Tibial artery (tissue), 4 donors: ENCODE measurements around the gene DOP1B.

ENCODE experiments used
- DNase-seq, 2 donors: peaks; one replicate each; pipeline ENCODE4 v3.0.0-alpha.2; 2019
- H3K27ac ChIP-seq, 2 donors: fragments of 200-600 bp; sonication (generic) in 1 of 2; 1 replicate in 1 of 2; 2 replicates in 1 of 2; pipeline ENCODE4 v1.5.1; 2018 to 2019; ENCODE audit warnings: mild to moderate bottlenecking in 1 of 2
- H3K27me3 ChIP-seq, 2 donors: fragments of 200-600 bp; sonication (generic) in 1 of 2; one replicate each; pipeline versions ENCODE4 v1.5.1 to v1.6.0; 2016 to 2019
- H3K36me3 ChIP-seq, 3 donors: fragments of 200-600 bp; sonication (generic) in 2 of 3; one replicate each; pipeline ENCODE4 v1.5.1; 2016 to 2019; ENCODE audit warnings: mild to moderate bottlenecking in 2 of 3
- H3K4me1 ChIP-seq, 4 donors: fragments of 200-600 bp; sonication (generic) in 2 of 4; 1 replicate in 3 of 4; 2 replicates in 1 of 4; pipeline ENCODE4 v1.5.1; 2016 to 2019
- H3K4me3 ChIP-seq, 2 donors: fragments of 200-600 bp; sonication (generic) in 1 of 2; 1 replicate in 1 of 2; 2 replicates in 1 of 2; pipeline ENCODE4 v1.5.1; 2018 to 2019; ENCODE audit warnings: mild to moderate bottlenecking in 2 of 2
- H3K9me3 ChIP-seq, 3 donors: fragments of 200-600 bp; sonication (generic) in 1 of 3; one replicate each; pipeline ENCODE4 v1.5.1; 2016 to 2019
- CTCF ChIP-seq, 2 experiments: fragments of 200-600 bp in 1 of 2; fragments of 450-650 bp in 1 of 2; IDR thresholded peaks; one replicate each; pipeline ENCODE4 v1.5.1; 2017 to 2019; ENCODE audit warnings: antibody characterized with exemption in 2 of 2, mild to moderate bottlenecking in 1 of 2, moderate library complexity in 1 of 2
- intact Hi-C: fragments of 100-400 bp; cut with DNase I; formaldehyde crosslinking; loops from one replicate; pipeline ENCODE4 v1.15.0; 2023; ENCODE audit warnings: low total_unique reads

DOP1B gene

GRCh38 chr21:36171336-36171735, 14.7 kb downstream of the DOP1B start:
- DNase-seq: no peak
- Histone ChIP-seq H3K27ac (no peak overlapping the region), H3K4me1 (no peaks in the 10 kb centered on the region), H3K9me3 (no peaks in the 10 kb centered on the region), H3K27me3 (no peaks in the 10 kb centered on the region), H3K4me3 (no peak overlapping the region), H3K36me3 (peaks cover 0 to 36% (median 21%) of the 10 kb centered on the region in 3 donors)
- no peak for TF ChIP-seq CTCF (IDR thresholded peaks at IDR 0.05)
- intact Hi-C loops: no loop called here

- Histone ChIP-seq H3K4me1 (no peaks in the 10 kb centered on the region), H3K27ac (no peak overlapping the region), H3K9me3 (no peaks in the 10 kb centered on the region), H3K27me3 (no peaks in the 10 kb centered on the region), H3K36me3 (peaks cover 0 to 31% (median 16%) of the 10 kb centered on the region in 3 donors), H3K4me3 (no peak overlapping the region)
- no peak for DNase-seq
- no peak for TF ChIP-seq CTCF (IDR thresholded peaks at IDR 0.05)
- intact Hi-C loops: no loop called here
Observed at GRCh38 chr21:36171741-36172331, 15.2 kb downstream of the DOP1B start.

- no peak for DNase-seq
- no peaks in the 10 kb centered on the region for H3K9me3 ChIP-seq
- peaks cover 0 to 5% (median 4%) of the 10 kb centered on the region in 3 donors for H3K36me3 ChIP-seq
- no peak overlapping the region for H3K4me3 ChIP-seq
- H3K27me3 ChIP-seq: no peaks in the 10 kb centered on the region
- no peaks in the 10 kb centered on the region for H3K4me1 ChIP-seq
- H3K27ac ChIP-seq: no peak overlapping the region
- intact Hi-C loops: no loop called here
- no peak for TF ChIP-seq CTCF (IDR thresholded peaks at IDR 0.05)
Observed at GRCh38 chr21:36174780-36175179, 18.2 kb downstream of the DOP1B start.

GRCh38 chr21:36175771-36176565, 19.3 kb downstream of the DOP1B start:
- no peak for DNase-seq
- no peak for TF ChIP-seq CTCF (IDR thresholded peaks at IDR 0.05)
- Histone ChIP-seq H3K27ac (no peak overlapping the region), H3K9me3 (no peaks in the 10 kb centered on the region), H3K4me3 (no peak overlapping the region), H3K36me3 (no peaks in the 10 kb centered on the region), H3K27me3 (no peaks in the 10 kb centered on the region), H3K4me1 (no peaks in the 10 kb centered on the region)
- intact Hi-C loops: no loop called here

- Histone ChIP-seq H3K4me1 (no peaks in the 10 kb centered on the region), H3K9me3 (no peaks in the 10 kb centered on the region), H3K36me3 (no peaks in the 10 kb centered on the region), H3K27ac (no peak overlapping the region), H3K4me3 (no peak overlapping the region), H3K27me3 (no peaks in the 10 kb centered on the region)
- intact Hi-C loops: no loop called here
- no peak for DNase-seq
- no peak for TF ChIP-seq CTCF (IDR thresholded peaks at IDR 0.05)
Observed at GRCh38 chr21:36178349-36178748, 21.7 kb downstream of the DOP1B start.
